Astrocyte of the spinal cord (primary cell): ENCODE data around the gene VAV2.

Source experiments
- DNase-seq: peaks from one replicate; pipeline ENCODE4 v3.0.0; 2011; ENCODE audit warnings: low read depth, low spot score
- H3K4me3 ChIP-seq: 2 replicates; pipeline ENCODE4 v1.5.1; 2011; ENCODE audit warnings: low read depth, mild to moderate bottlenecking, low read length, moderate library complexity
- in situ Hi-C: cut with HindIII; loops from 2 replicates; pipeline ENCODE4 v1.10.0; 2017; ENCODE audit warnings: low sequenced_read_pairs
- TF ChIP-seq, protein P1 (sequence below): IDR thresholded peaks from 2 replicates; pipeline ENCODE4 v1.5.1; 2012; ENCODE audit warnings: low read depth, mild to moderate bottlenecking, low read length, inconsistent platforms

Gene VAV2

DNA sequence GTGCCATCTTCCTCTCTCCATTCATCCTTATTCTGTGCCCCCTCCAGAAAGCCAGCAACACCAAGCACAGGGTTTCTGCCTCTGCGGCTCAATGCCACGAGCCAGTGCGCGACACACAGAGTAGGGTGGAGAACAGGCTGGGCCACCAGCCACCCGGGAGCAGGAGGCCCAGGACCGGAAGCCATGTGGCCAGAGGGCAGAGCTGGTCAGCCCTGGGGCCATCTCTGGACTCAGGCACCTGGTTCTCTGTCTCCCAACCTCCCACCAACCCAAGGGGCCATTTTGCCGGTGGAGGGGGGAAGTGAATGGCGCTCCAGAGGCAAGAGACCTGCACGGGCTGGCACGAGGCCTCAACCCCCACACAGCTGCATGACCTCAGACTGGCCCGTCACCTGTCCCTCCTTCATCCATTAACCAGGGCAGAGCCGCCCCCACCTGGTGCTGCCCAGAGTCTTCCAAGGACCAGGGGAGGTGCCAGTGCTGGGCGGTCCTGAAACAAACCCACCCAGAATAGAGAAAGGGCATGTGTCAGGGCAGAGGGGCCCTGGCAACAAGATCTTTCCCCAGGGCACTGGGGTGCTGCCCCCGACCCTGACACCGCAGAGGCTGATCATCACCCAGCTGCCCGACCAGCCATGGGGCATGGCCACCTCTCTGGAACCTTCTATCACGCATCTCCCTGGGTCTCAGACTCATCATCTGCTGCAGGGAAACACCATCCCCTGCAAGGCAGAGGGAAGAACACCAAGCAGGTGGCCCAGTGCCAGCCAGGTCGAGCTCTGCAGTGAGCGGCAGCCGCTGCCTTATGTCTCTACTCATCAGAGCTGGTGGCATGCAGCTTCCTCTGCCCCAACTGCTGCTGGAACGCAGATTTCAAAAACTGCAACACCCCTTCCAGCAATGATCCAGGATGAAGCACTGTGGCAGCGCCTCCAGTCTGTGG lies 11.9 kb downstream of the VAV2 start:
- in situ Hi-C loops: no loop called here
- DNase-seq: no peak
- H3K4me3 ChIP-seq: no peak overlapping the region
- TF ChIP-seq, protein P1, sequence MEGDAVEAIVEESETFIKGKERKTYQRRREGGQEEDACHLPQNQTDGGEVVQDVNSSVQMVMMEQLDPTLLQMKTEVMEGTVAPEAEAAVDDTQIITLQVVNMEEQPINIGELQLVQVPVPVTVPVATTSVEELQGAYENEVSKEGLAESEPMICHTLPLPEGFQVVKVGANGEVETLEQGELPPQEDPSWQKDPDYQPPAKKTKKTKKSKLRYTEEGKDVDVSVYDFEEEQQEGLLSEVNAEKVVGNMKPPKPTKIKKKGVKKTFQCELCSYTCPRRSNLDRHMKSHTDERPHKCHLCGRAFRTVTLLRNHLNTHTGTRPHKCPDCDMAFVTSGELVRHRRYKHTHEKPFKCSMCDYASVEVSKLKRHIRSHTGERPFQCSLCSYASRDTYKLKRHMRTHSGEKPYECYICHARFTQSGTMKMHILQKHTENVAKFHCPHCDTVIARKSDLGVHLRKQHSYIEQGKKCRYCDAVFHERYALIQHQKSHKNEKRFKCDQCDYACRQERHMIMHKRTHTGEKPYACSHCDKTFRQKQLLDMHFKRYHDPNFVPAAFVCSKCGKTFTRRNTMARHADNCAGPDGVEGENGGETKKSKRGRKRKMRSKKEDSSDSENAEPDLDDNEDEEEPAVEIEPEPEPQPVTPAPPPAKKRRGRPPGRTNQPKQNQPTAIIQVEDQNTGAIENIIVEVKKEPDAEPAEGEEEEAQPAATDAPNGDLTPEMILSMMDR: no peak

DNA sequence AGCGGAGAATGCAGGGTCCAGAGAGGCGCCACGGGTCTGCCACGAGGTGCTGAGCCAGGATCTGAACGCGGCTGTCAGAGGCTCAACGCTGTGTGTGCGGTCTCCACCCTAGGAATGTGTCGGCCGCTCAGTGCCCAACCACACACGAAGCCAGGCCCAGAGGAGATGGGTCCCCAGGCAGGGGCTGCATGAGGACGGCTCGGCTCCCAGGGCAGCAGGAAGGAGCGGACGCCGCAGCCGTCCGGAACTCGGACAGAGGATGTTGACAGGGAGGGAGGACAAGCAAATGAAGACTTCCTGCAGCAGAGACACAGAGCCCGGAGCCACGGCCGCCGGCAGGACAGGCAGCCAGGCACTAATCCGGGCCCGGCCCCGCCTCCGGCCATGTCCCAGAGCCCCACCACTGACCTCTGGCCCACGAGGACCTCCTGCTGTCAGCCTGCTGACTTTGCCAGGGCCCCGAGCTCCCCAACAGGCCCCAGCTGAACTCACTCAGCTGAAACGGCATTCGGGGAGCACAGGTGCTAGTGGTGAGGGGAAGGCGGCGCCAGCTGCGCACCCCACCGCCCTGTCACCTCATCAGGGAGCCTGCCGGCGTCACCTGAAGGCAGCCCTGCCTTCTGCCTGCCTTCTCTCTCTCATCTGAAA lies 12.7 kb downstream of the VAV2 start:
- in situ Hi-C loops: no loop called here
- TF ChIP-seq, protein P1: no peak
- peak; percentile 30 for DNase-seq
- H3K4me3 ChIP-seq: no peak overlapping the region

DNA sequence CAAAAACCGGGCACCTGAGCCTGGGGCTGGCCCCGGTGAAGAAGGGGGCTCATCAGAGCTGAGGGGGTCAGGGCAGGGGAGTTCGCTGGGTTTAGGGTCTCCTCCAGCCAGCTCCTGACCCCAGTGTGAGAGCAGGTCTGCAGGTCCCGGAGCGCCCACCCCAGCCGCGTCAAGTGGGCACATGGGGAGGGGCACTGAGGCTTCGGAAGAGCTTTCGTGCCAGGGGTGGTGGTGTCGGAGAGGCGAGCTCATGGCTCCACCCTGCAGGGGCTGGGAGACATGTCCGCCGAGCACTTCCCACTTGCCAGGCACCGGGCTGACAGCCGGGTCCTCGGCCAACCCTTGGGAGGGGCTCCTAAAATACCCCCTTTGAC lies 13.2 kb downstream of the VAV2 start:
- no peak overlapping the region for H3K4me3 ChIP-seq
- in situ Hi-C loops: no loop called here
- TF ChIP-seq, protein P1: no peak
- DNase-seq: no peak

DNA sequence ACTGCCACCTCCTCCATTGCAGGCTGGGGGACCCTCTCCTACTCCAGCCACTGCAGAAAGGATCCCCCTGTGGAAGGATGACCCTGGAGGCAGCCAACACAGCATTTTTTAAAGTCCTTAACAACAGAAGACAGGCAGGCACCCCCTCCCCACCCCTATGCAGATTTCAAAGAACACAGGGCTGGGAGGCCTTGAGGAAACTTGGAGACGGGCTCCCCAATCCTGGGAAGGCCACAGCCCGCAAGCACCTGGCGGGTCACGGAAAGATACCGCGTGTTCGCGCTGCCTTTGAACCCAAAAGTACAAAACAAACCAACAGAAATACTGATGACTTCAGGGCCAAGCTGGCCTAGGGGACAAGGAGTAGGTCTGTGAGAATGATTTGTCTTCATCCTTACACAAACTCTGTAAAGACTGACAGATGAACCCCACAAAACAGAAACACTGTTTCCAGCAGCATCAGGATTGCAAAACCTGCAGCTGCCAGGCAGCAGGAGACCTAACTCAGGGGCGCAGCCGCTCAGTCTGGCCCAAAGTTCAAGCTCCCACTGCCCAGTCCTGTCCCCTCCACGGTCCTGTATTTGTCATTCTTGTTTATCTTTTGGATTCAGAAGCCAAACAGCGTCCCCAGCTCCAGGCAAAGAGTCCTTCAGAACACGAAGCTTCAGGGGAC lies 13.8 kb downstream of the VAV2 start:
- TF ChIP-seq, protein P1: no peak
- in situ Hi-C loops: no loop called here
- no peak for DNase-seq
- H3K4me3 ChIP-seq: no peak overlapping the region

DNA sequence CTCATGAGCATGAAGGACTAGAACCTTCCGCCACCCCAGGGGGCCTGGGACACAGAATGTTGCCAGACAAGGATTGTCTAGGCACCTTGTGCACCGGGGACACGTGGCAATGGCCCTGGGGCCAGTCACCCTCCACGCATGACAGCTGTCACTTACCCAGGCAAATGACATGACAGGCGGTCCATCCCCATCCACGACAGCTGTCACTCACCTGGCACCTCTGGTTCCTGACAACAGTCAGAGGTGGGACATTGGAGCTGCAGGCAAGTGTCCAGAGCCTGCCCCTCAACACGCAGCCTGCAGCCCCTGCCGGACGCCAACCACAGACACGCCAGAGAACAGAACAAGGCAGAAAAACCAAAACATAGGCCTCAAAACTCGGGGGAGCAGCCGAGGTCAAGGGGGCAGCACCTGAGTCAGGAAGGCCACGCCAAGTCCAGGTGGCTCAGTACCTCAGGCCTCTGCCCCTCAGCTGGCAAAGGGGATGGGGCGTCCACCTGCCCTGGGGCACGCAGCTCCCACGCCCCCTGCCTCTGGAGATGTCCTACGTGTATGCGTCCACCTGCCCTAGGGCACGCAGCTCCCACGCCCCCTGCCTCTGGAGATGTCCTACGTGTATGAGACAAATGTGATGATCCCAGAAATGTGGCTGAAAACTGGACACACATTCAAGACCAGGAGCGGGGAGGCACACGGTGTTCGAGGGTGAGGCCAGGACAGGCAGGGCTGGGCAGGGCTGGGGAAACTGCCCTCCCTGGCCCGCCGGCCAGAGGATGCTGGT lies 14.5 kb downstream of the VAV2 start:
- no peak overlapping the region for H3K4me3 ChIP-seq
- DNase-seq: no peak
- TF ChIP-seq, protein P1: no peak

DNA sequence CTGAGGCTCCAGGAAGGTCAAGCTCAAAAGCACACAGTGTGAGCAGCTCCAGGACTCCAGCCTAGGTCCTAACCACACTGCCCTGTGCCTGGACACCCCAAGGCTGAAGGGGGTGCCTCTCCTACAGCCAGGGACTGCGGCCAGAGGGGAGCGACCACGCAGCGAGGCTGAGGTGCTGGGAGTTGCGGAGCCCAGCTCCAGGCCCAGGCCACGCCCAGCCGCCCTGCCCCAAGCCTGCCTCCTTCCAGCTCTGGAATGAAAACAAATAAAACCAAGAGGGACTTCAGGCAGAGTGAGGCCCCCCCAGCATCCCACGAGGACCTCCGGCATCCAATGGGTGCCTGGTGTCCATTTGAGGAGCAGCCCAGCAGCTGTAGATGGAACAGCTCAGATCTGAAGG lies 15.2 kb downstream of the VAV2 start:
- DNase-seq: no peak
- TF ChIP-seq, protein P1: no peak
- in situ Hi-C loops: no loop called here
- no peak overlapping the region for H3K4me3 ChIP-seq

More for the DNA sequence above, 14.5 kb downstream of the VAV2 start:
- in situ Hi-C loops: no loop called here
